GM23248 (cell line): ENCODE measurements around the gene MRPL46. TPM values are rescaled to one million over a fixed set of nuclear protein-coding genes. Genes with fewer than 3 reads are reported as not detected.

Experiments
- DNase-seq: peaks from one replicate; pipeline ENCODE4 v3.0.0-alpha.2; 2015
- H2AFZ ChIP-seq: fragments of 200-600 bp; sonication (generic); 2 replicates; pipeline ENCODE4 v1.6.1; 2016; ENCODE audit warnings: antibody characterized with exemption
- H3F3A ChIP-seq: fragments of 200-600 bp; sonication (generic); 2 replicates; pipeline ENCODE4 v1.6.1; 2016; ENCODE audit warnings: mild to moderate bottlenecking, antibody characterized with exemption, mixed run types; ENCODE audit not compliant: insufficient read depth
- H3K27ac ChIP-seq: fragments of 200-600 bp; sonication (generic); 2 replicates; pipeline ENCODE4 v1.5.1; 2016; ENCODE audit warnings: mild to moderate bottlenecking
- H3K27me3 ChIP-seq: fragments of 200-600 bp; sonication (generic); replicated peaks from 2 replicates; pipeline ENCODE4 v1.6.1; 2016; ENCODE audit warnings: mild to moderate bottlenecking; ENCODE audit not compliant: insufficient read depth
- H3K36me3 ChIP-seq: fragments of 200-600 bp; sonication (generic); 2 replicates; pipeline ENCODE4 v1.6.1; 2016; ENCODE audit warnings: low read depth, mild to moderate bottlenecking
- H3K4me1 ChIP-seq: fragments of 200-600 bp; sonication (generic); 2 replicates; pipeline ENCODE4 v1.6.1; 2016; ENCODE audit warnings: mild to moderate bottlenecking; ENCODE audit not compliant: insufficient read depth
- H3K4me2 ChIP-seq: fragments of 200-600 bp; sonication (generic); one replicate; pipeline ENCODE4 v1.6.1; 2016; ENCODE audit warnings: mild to moderate bottlenecking; ENCODE audit not compliant: unreplicated experiment
- H3K4me3 ChIP-seq: fragments of 200-600 bp; sonication (generic); 2 replicates; pipeline ENCODE4 v1.5.1; 2016; ENCODE audit warnings: mild to moderate bottlenecking
- H3K79me2 ChIP-seq: fragments of 200-600 bp; sonication (generic); 2 replicates; pipeline ENCODE4 v1.6.1; 2016; ENCODE audit warnings: mild to moderate bottlenecking; ENCODE audit not compliant: insufficient read depth
- H3K9ac ChIP-seq: fragments of 200-600 bp; sonication (generic); 2 replicates; pipeline ENCODE4 v1.6.1; 2016; ENCODE audit warnings: mild to moderate bottlenecking
- H3K9me2 ChIP-seq: fragments of 200-600 bp; sonication (generic); 2 replicates; pipeline ENCODE4 v1.6.1; 2016; ENCODE audit warnings: mixed run types, mild to moderate bottlenecking, moderate library complexity; ENCODE audit not compliant: insufficient read depth
- H3K9me3 ChIP-seq: fragments of 200-600 bp; sonication (generic); one replicate; pipeline ENCODE4 v1.6.1; 2017; ENCODE audit warnings: low read depth
- H4K20me1 ChIP-seq: fragments of 200-600 bp; sonication (generic); 2 replicates; pipeline ENCODE4 v1.6.0; 2016; ENCODE audit not compliant: insufficient read depth
- EZH2 ChIP-seq: fragments of 200-600 bp; sonication (generic); IDR thresholded peaks from 2 replicates; pipeline ENCODE4 v1.6.1; 2018; ENCODE audit warnings: antibody characterized with exemption, mild to moderate bottlenecking; ENCODE audit not compliant: insufficient read depth, poor library complexity, severe bottlenecking
- EZH2phosphoT487 ChIP-seq: fragments of 200-600 bp; sonication (generic); IDR thresholded peaks from 2 replicates; pipeline ENCODE4 v1.6.1; 2018; ENCODE audit warnings: antibody characterized with exemption, moderate library complexity, mild to moderate bottlenecking, low read depth; ENCODE audit not compliant: insufficient read depth
- WGBS, 2 experiments: methylation state at CpG; one replicate each; pipeline ENCODE4 v1.1.6; 2015 to 2017; ENCODE audit warnings: low lambda C conversion rate in 2 of 2, low coverage in 1 of 2; ENCODE audit errors: missing lambda C conversion rate in 2 of 2; 5-methylcytosine and 5-hydroxymethylcytosine counted together
- in situ Hi-C: fragments of 300-500 bp; cut with MboI; formaldehyde crosslinking; loops from 2 replicates; pipeline ENCODE4 v1.15.0; 2020
- polyA plus RNA-seq: library from polyadenylated mRNA; unstranded; fragments of >200 nt; fragmentation: Nextera tagmentation; extraction: Ambion mirVana; gene quantifications from 2 replicates; pipeline ENCODE4 v1.2.1, GENCODE V29; 2016
- total RNA-seq: library from RNA; depleted of rRNA; stranded (reverse); fragments of >200 nt; shearing (Covaris generic); gene quantifications from 2 replicates; pipeline ENCODE4 v1.2.3, GENCODE V29; 2014

The MRPL46 gene
- total and polyA plus RNA-seq, 2 experiments from 2014 or later = 14.6 to 38.4 TPM

DNA sequence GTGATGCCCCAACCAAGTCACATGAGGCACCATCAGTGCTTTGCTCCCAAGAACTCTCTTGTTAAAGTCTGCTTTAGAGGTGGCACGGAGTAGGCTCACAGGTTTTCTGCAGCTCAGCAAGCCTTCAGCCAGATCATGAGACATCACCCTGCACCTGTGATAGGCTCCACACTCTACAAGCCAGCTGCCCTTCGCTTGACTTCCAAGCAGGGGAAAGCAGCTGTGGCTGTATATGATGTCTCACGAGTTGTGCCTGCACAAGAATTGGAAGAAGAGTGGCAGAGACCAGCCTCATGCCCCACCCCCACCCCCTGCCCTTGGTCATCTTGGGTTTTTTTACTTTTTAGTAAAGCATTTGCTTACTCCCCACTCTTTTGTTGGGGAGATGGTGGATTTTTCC lies 22.8 kb upstream of the MRPL46 start:
- no peak for DNase-seq
- no peaks in the 10 kb centered on the region for H4K20me1 ChIP-seq
- TF ChIP-seq EZH2phosphoT487 = no peak
- no peak for TF ChIP-seq EZH2
- no peaks in the 10 kb centered on the region for H3K36me3 ChIP-seq
- no peak overlapping the region for H3K27ac ChIP-seq
- H3K9ac ChIP-seq = no peak overlapping the region
- in situ Hi-C loops = no loop called here
- no peak overlapping the region for H3K4me3 ChIP-seq
- H3F3A ChIP-seq = no peaks in the 10 kb centered on the region
- no peak overlapping the region for H3K4me2 ChIP-seq
- no peaks in the 10 kb centered on the region for H3K79me2 ChIP-seq
- no peaks in the 10 kb centered on the region for H3K9me3 ChIP-seq
- no peak overlapping the region for H2AFZ ChIP-seq
- WGBS, 2 experiments = 69 to 75% methylated on average over 3 of the region's 3 CpGs
- no peaks in the 10 kb centered on the region for H3K9me2 ChIP-seq
- peaks cover 16% of the 10 kb centered on the region for H3K4me1 ChIP-seq
- H3K27me3 ChIP-seq = no peaks in the 10 kb centered on the region

DNA sequence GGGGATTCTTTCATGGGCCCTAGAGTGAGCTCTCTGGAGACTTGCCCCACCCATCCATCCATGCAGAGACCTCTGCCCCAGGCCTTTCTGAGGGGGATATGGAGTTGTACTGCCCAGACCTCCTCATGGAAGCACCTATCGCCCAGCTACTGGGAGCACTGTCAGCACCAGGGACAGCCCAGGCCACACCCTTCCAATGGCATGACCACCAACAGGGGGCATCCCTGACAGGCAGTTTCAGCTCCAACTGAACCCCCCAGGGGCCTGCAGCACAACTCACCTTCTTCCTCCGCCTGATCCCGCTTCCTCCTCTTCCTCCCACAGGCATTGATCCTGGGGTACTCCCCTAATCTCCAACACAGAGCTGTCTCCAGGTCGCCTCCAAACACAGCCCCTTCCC lies 22.1 kb upstream of the MRPL46 start:
- peaks cover 16% of the 10 kb centered on the region for H3K4me1 ChIP-seq
- no peak overlapping the region for H3K4me3 ChIP-seq
- no peaks in the 10 kb centered on the region for H3F3A ChIP-seq
- no peaks in the 10 kb centered on the region for H3K9me2 ChIP-seq
- no peak overlapping the region for H3K27ac ChIP-seq
- no peaks in the 10 kb centered on the region for H3K79me2 ChIP-seq
- H3K9ac ChIP-seq = no peak overlapping the region
- no peaks in the 10 kb centered on the region for H3K36me3 ChIP-seq
- in situ Hi-C loops = no loop called here
- H3K9me3 ChIP-seq = no peaks in the 10 kb centered on the region
- 66 to 69% methylated on average over 4 of the region's 4 CpGs for WGBS, 2 experiments
- H3K4me2 ChIP-seq = no peak overlapping the region
- no peak overlapping the region for H2AFZ ChIP-seq
- DNase-seq = no peak
- TF ChIP-seq EZH2 = no peak
- no peaks in the 10 kb centered on the region for H4K20me1 ChIP-seq
- H3K27me3 ChIP-seq = no peaks in the 10 kb centered on the region

DNA sequence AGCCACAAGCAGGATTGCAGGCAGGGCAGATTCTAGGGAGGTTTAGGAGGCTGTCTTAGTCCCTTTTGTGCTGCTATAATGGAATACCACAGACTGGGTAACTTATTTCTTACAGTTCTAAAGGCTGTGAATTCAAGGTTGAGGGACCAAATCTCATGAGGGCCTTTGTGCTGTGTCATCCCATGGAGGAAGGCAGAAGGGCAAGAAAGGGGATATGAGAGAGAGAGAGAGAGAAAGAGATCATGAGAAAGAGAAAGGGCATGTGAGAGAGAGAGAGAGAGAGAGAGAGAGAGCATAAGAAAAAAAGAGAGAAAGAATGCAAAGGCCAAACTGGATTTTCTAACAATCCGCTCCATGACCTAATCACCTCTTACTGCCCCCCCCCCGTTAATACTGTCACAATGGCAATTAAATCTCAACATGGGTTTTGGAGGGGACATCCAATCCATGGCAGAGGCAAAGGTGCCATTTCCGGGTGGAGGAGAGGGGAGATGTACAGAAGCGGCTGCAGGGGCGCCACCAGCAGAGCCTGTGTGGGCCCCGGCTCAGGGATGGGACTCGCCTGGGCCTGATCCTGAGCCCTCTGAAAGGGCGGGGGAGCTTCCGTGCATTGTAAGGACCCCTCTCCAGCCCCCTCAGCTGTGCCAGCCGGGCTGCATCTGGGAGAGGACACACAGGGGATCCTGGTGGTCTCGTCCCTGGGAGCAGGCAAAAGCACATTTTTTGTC lies 20.8 kb upstream of the MRPL46 start:
- no peaks in the 10 kb centered on the region for H3K36me3 ChIP-seq
- 60 to 66% methylated on average over 11 of the region's 11 CpGs for WGBS, 2 experiments
- TF ChIP-seq EZH2phosphoT487 (no peak), EZH2 (no peak)
- no peaks in the 10 kb centered on the region for H3F3A ChIP-seq
- in situ Hi-C loops = no loop called here
- H3K4me1 ChIP-seq = peaks cover 16% of the 10 kb centered on the region
- H2AFZ ChIP-seq = no peak overlapping the region
- H3K4me3 ChIP-seq = no peak overlapping the region
- H3K27me3 ChIP-seq = no peaks in the 10 kb centered on the region
- H3K4me2 ChIP-seq = peak overlapping the region; percentile 49
- no peaks in the 10 kb centered on the region for H3K9me3 ChIP-seq
- H3K27ac ChIP-seq = no peak overlapping the region
- no peak overlapping the region for H3K9ac ChIP-seq
- no peaks in the 10 kb centered on the region for H4K20me1 ChIP-seq
- no peaks in the 10 kb centered on the region for H3K79me2 ChIP-seq
- no peaks in the 10 kb centered on the region for H3K9me2 ChIP-seq
- peak; percentile 11 for DNase-seq

DNA sequence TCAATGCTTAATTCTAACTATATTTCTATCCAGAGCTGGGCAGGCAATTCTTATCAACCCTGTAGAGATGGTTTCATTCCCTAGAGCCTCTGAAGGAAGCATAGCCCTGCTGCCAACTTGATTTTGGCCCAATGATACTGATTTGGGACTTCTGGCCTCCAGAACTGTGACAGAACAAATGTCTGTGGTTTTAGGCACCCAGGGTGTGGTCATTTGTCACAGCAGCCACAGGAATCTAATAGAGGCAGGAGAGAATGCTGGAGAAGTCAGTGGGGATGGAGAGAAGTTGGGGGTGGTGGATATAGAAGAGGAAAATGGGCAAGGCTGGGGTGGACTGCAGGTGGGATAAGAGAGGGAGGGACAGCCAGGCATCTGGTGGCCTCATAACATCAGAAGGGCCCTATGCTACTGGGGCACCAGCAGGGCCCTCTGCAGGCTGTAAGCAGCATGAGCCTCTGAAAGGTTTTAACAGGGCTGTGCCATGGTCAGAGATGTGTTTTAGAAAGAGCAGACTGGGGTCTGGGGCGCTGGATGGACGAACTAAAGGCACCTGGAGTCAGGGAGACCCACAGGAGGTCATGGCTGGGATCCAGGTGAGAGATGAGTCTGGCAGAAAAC lies 20.1 kb upstream of the MRPL46 start:
- H3K4me2 ChIP-seq = peak overlapping the region; percentile 49
- no peak for TF ChIP-seq EZH2phosphoT487
- TF ChIP-seq EZH2 = no peak

More for the DNA sequence above, 20.1 kb upstream of the MRPL46 start:
- Histone ChIP-seq H3K27ac (no peak overlapping the region), H3K9ac (no peak overlapping the region), H3K79me2 (no peaks in the 10 kb centered on the region), H2AFZ (no peak overlapping the region), H3K27me3 (no peaks in the 10 kb centered on the region), H3K9me2 (no peaks in the 10 kb centered on the region), H3K4me3 (no peak overlapping the region), H4K20me1 (no peaks in the 10 kb centered on the region), H3K36me3 (no peaks in the 10 kb centered on the region), H3K4me1 (peaks cover 16% of the 10 kb centered on the region), H3F3A (no peaks in the 10 kb centered on the region), H3K9me3 (no peaks in the 10 kb centered on the region)
- in situ Hi-C loops = no loop called here
- DNase-seq = peak; percentile 45
- 63 to 69% methylated on average over 2 of the region's 2 CpGs for WGBS, 2 experiments
